Kidney tubule cell (primary cell): ENCODE data around the gene SMYD1.

ENCODE experiments used
- DNase-seq: peaks from one replicate; pipeline ENCODE4 v3.0.0-alpha.2; 2018; ENCODE audit warnings: low spot score

The SMYD1 gene

GRCh38 chr2:88057437-88057844 is 10.2 kb upstream of the SMYD1 start:
- DNase-seq: no peak

GRCh38 chr2:88058191-88058590 is 9.4 kb upstream of the SMYD1 start:
- DNase-seq: no peak

GRCh38 chr2:88059979-88060906 is 7.4 kb upstream of the SMYD1 start:
- peak; percentile 67 for DNase-seq

GRCh38 chr2:88060907-88061275 is 6.7 kb upstream of the SMYD1 start:
- no peak for DNase-seq

GRCh38 chr2:88061295-88061694 is 6.3 kb upstream of the SMYD1 start:
- no peak for DNase-seq

- no peak for DNase-seq
These were observed 1.1 kb upstream of the SMYD1 start for GRCh38 chr2:88066543-88066942.

- DNase-seq: no peak
These were observed 436 bp upstream of the SMYD1 start for GRCh38 chr2:88067189-88067588.

- no peak for DNase-seq
These were observed 419 bp downstream of the SMYD1 start for GRCh38 chr2:88068044-88068443.

- no peak for DNase-seq
These were observed 1.5 kb downstream of the SMYD1 start for GRCh38 chr2:88069117-88069516.

GRCh38 chr2:88070055-88070454 is 2.4 kb downstream of the SMYD1 start:
- no peak for DNase-seq

GRCh38 chr2:88071365-88071764 is 3.7 kb downstream of the SMYD1 start:
- no peak for DNase-seq

- DNase-seq: no peak
These were observed 6.5 kb downstream of the SMYD1 start for GRCh38 chr2:88074150-88074549.

- DNase-seq: no peak
These were observed 7.2 kb downstream of the SMYD1 start for GRCh38 chr2:88074854-88075292.

GRCh38 chr2:88077080-88077479 is 9.5 kb downstream of the SMYD1 start:
- DNase-seq: no peak

GRCh38 chr2:88078643-88079172 is 11.1 kb downstream of the SMYD1 start:
- DNase-seq: no peak

GRCh38 chr2:88080545-88080944 is 12.9 kb downstream of the SMYD1 start:
- peak; percentile 39 for DNase-seq

GRCh38 chr2:88081924-88082608 is 14.4 kb downstream of the SMYD1 start:
- DNase-seq: no peak

- no peak for DNase-seq
These were observed 15.2 kb downstream of the SMYD1 start for GRCh38 chr2:88082781-88083180.

GRCh38 chr2:88085099-88085498 is 17.5 kb downstream of the SMYD1 start:
- DNase-seq: no peak

GRCh38 chr2:88085602-88086001 is 18.0 kb downstream of the SMYD1 start:
- DNase-seq: no peak

- DNase-seq: no peak
These were observed 18.8 kb downstream of the SMYD1 start for GRCh38 chr2:88086401-88086800.

- no peak for DNase-seq
These were observed 19.4 kb downstream of the SMYD1 start for GRCh38 chr2:88087073-88087472.

- DNase-seq: no peak
These were observed 20.1 kb downstream of the SMYD1 start for GRCh38 chr2:88087763-88088162.
